ENCODE results near the gene SMCHD1. TPM values are rescaled to one million over a fixed set of nuclear protein-coding genes. Genes with fewer than 3 reads are reported as not detected.
A peak's percentile ranks its signal among the peaks of the same experiment; 100 is the strongest.

Gene SMCHD1
- total and polyA plus RNA-seq, 2 donors (not counting 1 experiment from before 2014, with no cell fraction given), result 54.2 to 380 TPM

- no peak for ATAC-seq (ENCODE audit: low read depth)
- ChIA-PET CTCF (no interaction called here), POLR2A (no interaction called here)
- no peak for TF ChIP-seq EZH2 (IDR thresholded peaks at IDR 0.05; ENCODE audit: borderline replicate concordance, insufficient read depth, low read depth, low read length, poor library complexity, severe bottlenecking)
- no peaks in the 10 kb centered on the region for H3K9me3 Mint-ChIP-seq (ENCODE audit: insufficient read depth)
- Histone ChIP-seq H3K9ac (ENCODE audit: low read length) (no peak overlapping the region), H3K4me3 (ENCODE audit: control extremely low read depth in 1 of 5, extremely low read depth in 1 of 5, insufficient read depth in 1 of 5, low read depth in 2 of 5, low read length in 4 of 5) (no peak overlapping the region), H3K4me1 (ENCODE audit: control insufficient read depth in 2 of 2, insufficient read depth in 2 of 2, low read length in 2 of 2) (no peaks in the 10 kb centered on the region), H3K27me3 (replicated peaks in 1 of 4; ENCODE audit: control extremely low read depth in 1 of 4, control insufficient read depth in 3 of 4, insufficient read depth in 4 of 4, low read length in 3 of 4) (no peaks in the 10 kb centered on the region), H3K27ac (ENCODE audit: low read length in 2 of 2) (no peak overlapping the region), H3K4me2 (replicated peaks; ENCODE audit: low read depth, low read length, poor library complexity, severe bottlenecking) (no peak overlapping the region), H2AFZ (ENCODE audit: insufficient read depth, low read depth, low read length, poor library complexity, severe bottlenecking) (no peak overlapping the region), H4K20me1 (ENCODE audit: control insufficient read depth, insufficient read depth, low read length, poor library complexity, severe bottlenecking) (peaks cover 12% of the 10 kb centered on the region), H3K9me3 (ENCODE audit: control extremely low read depth in 1 of 3, control insufficient read depth in 2 of 3, insufficient read depth in 1 of 3, low read length in 2 of 3) (no peaks in the 10 kb centered on the region), H3K36me3 (replicated peaks in 1 of 2; ENCODE audit: control extremely low read depth in 1 of 2, control insufficient read depth in 1 of 2, extremely low read depth in 1 of 2, insufficient read depth in 2 of 2, low read length in 1 of 2) (peaks cover 37 to 89% of the 10 kb centered on the region in 2 experiments), H3K79me2 (ENCODE audit: control insufficient read depth, insufficient read depth, low read length) (peaks cover 8% of the 10 kb centered on the region)
- H3K4me3 Mint-ChIP-seq, result no peak overlapping the region
- H3K27ac Mint-ChIP-seq, result no peak overlapping the region
- no peaks in the 10 kb centered on the region for H3K27me3 Mint-ChIP-seq
- no peaks in the 10 kb centered on the region for H3K4me1 Mint-ChIP-seq
- intact Hi-C loops (cut with micrococcal nuclease), result loop anchor here (5.0 kb wide), 1 partner anchor 35 kb away; no protein-coding TSS in a partner anchor
- DNase-seq, result no peak
These were observed 121.7 kb downstream of the SMCHD1 start for GRCh38 chr18:2777241-2777640.

GRCh38 chr18:2780750-2781149, 125.2 kb downstream of the SMCHD1 start:
- peaks cover 32 to 84% of the 10 kb centered on the region in 2 experiments for H3K36me3 ChIP-seq (replicated peaks in 1 of 2; ENCODE audit: control extremely low read depth in 1 of 2, control insufficient read depth in 1 of 2, extremely low read depth in 1 of 2, insufficient read depth in 2 of 2, low read length in 1 of 2)
- H3K79me2 ChIP-seq (ENCODE audit: control insufficient read depth, insufficient read depth, low read length), result peaks cover 3% of the 10 kb centered on the region
- H4K20me1 ChIP-seq (ENCODE audit: control insufficient read depth, insufficient read depth, low read length, poor library complexity, severe bottlenecking), result peaks cover 17% of the 10 kb centered on the region
- H3K4me3 ChIP-seq (ENCODE audit: control extremely low read depth in 1 of 5, extremely low read depth in 1 of 5, insufficient read depth in 1 of 5, low read depth in 2 of 5, low read length in 4 of 5), result no peak overlapping the region
- H3K9me3 ChIP-seq (ENCODE audit: control extremely low read depth in 1 of 3, control insufficient read depth in 2 of 3, insufficient read depth in 1 of 3, low read length in 2 of 3), result no peaks in the 10 kb centered on the region
- 100% methylated on average over 2 of the region's 3 CpGs for WGBS (ENCODE audit: insufficient coverage)
- ChIA-PET POLR2A (interaction anchor here (0.6 kb wide), 1 partner anchor 159 kb away, joined by 3 read pairs; no protein-coding TSS in a partner anchor), CTCF (interaction anchor here (0.8 kb wide), 1 partner anchor 371 kb away, joined by 4 read pairs; no protein-coding TSS in a partner anchor)
- no peaks in the 10 kb centered on the region for H3K9me3 Mint-ChIP-seq (ENCODE audit: insufficient read depth)
- H3K27ac Mint-ChIP-seq, result peak overlapping the region; percentile 44
- intact Hi-C loops (cut with micrococcal nuclease), result no loop called here
- no peak overlapping the region for H3K4me2 ChIP-seq (replicated peaks; ENCODE audit: low read depth, low read length, poor library complexity, severe bottlenecking)
- H2AFZ ChIP-seq (ENCODE audit: insufficient read depth, low read depth, low read length, poor library complexity, severe bottlenecking), result no peak overlapping the region
- H3K27ac ChIP-seq (ENCODE audit: low read length in 2 of 2), result no peak overlapping the region
- no peaks in the 10 kb centered on the region for H3K4me1 Mint-ChIP-seq
- no peak overlapping the region for H3K4me3 Mint-ChIP-seq
- DNase-seq (no peak), ATAC-seq (ENCODE audit: low read depth) (no peak)
- no peaks in the 10 kb centered on the region for H3K27me3 Mint-ChIP-seq
- no peaks in the 10 kb centered on the region for H3K4me1 ChIP-seq (ENCODE audit: control insufficient read depth in 2 of 2, insufficient read depth in 2 of 2, low read length in 2 of 2)
- TF ChIP-seq CTCF (IDR thresholded peaks at IDR 0.05) (no peak), EZH2 (IDR thresholded peaks at IDR 0.05; ENCODE audit: borderline replicate concordance, insufficient read depth, low read depth, low read length, poor library complexity, severe bottlenecking) (no peak)
- no peak overlapping the region for H3K9ac ChIP-seq (ENCODE audit: low read length)
- H3K27me3 ChIP-seq (replicated peaks in 1 of 4; ENCODE audit: control extremely low read depth in 1 of 4, control insufficient read depth in 3 of 4, insufficient read depth in 4 of 4, low read length in 3 of 4), result no peaks in the 10 kb centered on the region
